HepG2 (cell line): ENCODE measurements around the gene LSR. TPM values are rescaled to one million over a fixed set of nuclear protein-coding genes. Genes with fewer than 3 reads are reported as not detected.
A peak's percentile ranks its signal among the peaks of the same experiment; 100 is the strongest.

Source experiments
- HNRNPUL1 ChIP-seq: fragments of 200-400 bp; formaldehyde crosslinking; IDR thresholded peaks from 2 replicates; pipeline ENCODE4 v1.6.1; 2017; ENCODE audit warnings: low read depth, mild to moderate bottlenecking, low read length, moderate library complexity
- PITX1 ChIP-seq: sonication (generic); formaldehyde crosslinking; IDR thresholded peaks from 2 replicates; pipeline ENCODE4 v1.5.1; 2020; ENCODE audit warnings: mild to moderate bottlenecking, missing genetic modification reagents
- POLR2A ChIP-seq, 2 experiments: IDR thresholded peaks; 2 replicates each; pipeline ENCODE4 v1.6.1; 2011; ENCODE audit warnings: low read depth in 2 of 2, low read length in 2 of 2, mild to moderate bottlenecking in 1 of 2, moderate library complexity in 1 of 2; ENCODE audit not compliant: insufficient read depth in 1 of 2
- ZNF607 ChIP-seq: sonication (generic); formaldehyde crosslinking; IDR thresholded peaks from 2 replicates; pipeline ENCODE4 v1.5.1; 2020; ENCODE audit warnings: missing genetic modification reagents, mild to moderate bottlenecking, borderline replicate concordance
- polyA plus RNA-seq, 8 experiments: library from polyadenylated mRNA; depleted of rRNA in 3 of 8; stranded (reverse) in 7 of 8; unstranded in 1 of 8; fragments of >200 nt; fragmentation: Illumina TruSeq in 4 of 8; extraction: Trizol in 4 of 8; gene quantifications; 2 replicates each; pipeline versions ENCODE4 v1.2.1 to v1.2.3, GENCODE V29; 2011 to 2016; ENCODE audit warnings: low read depth in 4 of 8, missing spikeins in 1 of 8, mixed read lengths in 1 of 8; ENCODE audit not compliant: insufficient read depth in 1 of 8
- total RNA-seq, 5 experiments: library from RNA; depleted of rRNA; stranded (reverse); fragments of >200 nt; fragmentation: Illumina TruSeq; extraction: Trizol; gene quantifications; 2 replicates each; pipeline ENCODE4 v1.2.3, GENCODE V29; 2016; ENCODE audit warnings: low read depth in 1 of 5
- TF ChIP-seq, protein P1 (sequence below): sonication (generic); formaldehyde crosslinking; IDR thresholded peaks from 2 replicates; pipeline ENCODE4 v1.5.1; 2020; ENCODE audit warnings: missing genetic modification reagents, mild to moderate bottlenecking, borderline replicate concordance
- TF ChIP-seq, protein P2 (sequence below): sonication (generic); formaldehyde crosslinking; IDR thresholded peaks from 2 replicates; pipeline ENCODE4 v1.4.0; 2020; ENCODE audit warnings: missing genetic modification reagents, borderline replicate concordance
- TF ChIP-seq, protein P3 (sequence below): sonication (generic); formaldehyde crosslinking; IDR thresholded peaks from 2 replicates; pipeline ENCODE4 v1.4.0; 2020; ENCODE audit warnings: missing genetic modification reagents
- TF ChIP-seq, protein P4 (sequence below): sonication (generic); formaldehyde crosslinking; IDR thresholded peaks from 2 replicates; pipeline ENCODE4 v1.5.1; 2020; ENCODE audit warnings: missing genetic modification reagents, mild to moderate bottlenecking, borderline replicate concordance
- TF ChIP-seq, protein P5 (sequence below): sonication (generic); formaldehyde crosslinking; IDR thresholded peaks from 2 replicates; pipeline ENCODE4 v1.4.0; 2020; ENCODE audit warnings: missing genetic modification reagents
- TF ChIP-seq, protein P6 (sequence below): IDR thresholded peaks from 2 replicates; pipeline ENCODE4 v1.6.1; 2016
- TF ChIP-seq, protein P7 (sequence below): sonication (generic); formaldehyde crosslinking; IDR thresholded peaks from 2 replicates; pipeline ENCODE4 v1.5.0; 2020; ENCODE audit warnings: missing genetic modification reagents

LSR gene
- total and polyA plus RNA-seq, 2 of the 13 experiments (the other 11 are each of a cell fraction or from before 2014, with no cell fraction given): 29.2 to 79.2 TPM

DNA sequence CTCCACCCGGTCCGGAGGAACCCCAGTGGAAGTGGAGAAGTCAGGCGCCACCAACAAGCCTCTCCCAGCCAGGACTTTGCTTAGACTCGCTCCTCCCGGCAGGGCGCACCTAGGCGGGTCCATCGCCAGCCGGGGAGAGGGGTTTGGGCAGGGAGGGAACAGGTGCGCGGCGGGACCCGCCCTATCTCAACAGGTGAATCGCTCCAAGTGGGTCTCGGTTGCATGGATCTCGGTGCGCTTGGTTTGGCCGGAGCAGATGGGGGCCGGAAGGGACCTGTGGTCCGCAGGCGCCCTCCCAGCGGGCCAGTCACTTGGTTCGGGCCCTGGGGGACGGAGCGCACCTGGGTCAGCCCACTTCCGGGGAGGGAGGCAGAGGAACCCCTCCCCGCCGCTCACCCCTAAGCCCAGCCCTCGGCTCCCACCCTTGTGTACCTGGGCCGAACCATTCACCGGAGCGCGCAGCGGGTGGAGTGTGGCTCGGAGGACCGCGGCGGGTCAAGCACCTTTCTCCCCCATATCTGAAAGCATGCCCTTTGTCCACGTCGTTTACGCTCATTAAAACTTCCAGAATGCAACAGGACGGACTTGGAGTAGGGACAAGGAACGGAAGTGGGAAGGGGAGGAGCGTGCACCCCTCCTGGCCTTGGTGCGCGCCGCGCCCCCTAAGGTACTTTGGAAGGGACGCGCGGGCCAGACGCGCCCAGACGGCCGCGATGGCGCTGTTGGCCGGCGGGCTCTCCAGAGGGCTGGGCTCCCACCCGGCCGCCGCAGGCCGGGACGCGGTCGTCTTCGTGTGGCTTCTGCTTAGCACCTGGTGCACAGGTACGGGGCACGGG is at the start of gene LSR (continued):
- TF ChIP-seq, protein P1, sequence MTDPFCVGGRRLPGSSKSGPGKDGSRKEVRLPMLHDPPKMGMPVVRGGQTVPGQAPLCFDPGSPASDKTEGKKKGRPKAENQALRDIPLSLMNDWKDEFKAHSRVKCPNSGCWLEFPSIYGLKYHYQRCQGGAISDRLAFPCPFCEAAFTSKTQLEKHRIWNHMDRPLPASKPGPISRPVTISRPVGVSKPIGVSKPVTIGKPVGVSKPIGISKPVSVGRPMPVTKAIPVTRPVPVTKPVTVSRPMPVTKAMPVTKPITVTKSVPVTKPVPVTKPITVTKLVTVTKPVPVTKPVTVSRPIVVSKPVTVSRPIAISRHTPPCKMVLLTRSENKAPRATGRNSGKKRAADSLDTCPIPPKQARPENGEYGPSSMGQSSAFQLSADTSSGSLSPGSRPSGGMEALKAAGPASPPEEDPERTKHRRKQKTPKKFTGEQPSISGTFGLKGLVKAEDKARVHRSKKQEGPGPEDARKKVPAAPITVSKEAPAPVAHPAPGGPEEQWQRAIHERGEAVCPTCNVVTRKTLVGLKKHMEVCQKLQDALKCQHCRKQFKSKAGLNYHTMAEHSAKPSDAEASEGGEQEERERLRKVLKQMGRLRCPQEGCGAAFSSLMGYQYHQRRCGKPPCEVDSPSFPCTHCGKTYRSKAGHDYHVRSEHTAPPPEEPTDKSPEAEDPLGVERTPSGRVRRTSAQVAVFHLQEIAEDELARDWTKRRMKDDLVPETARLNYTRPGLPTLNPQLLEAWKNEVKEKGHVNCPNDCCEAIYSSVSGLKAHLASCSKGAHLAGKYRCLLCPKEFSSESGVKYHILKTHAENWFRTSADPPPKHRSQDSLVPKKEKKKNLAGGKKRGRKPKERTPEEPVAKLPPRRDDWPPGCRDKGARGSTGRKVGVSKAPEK: no peak
- TF ChIP-seq, protein P2, sequence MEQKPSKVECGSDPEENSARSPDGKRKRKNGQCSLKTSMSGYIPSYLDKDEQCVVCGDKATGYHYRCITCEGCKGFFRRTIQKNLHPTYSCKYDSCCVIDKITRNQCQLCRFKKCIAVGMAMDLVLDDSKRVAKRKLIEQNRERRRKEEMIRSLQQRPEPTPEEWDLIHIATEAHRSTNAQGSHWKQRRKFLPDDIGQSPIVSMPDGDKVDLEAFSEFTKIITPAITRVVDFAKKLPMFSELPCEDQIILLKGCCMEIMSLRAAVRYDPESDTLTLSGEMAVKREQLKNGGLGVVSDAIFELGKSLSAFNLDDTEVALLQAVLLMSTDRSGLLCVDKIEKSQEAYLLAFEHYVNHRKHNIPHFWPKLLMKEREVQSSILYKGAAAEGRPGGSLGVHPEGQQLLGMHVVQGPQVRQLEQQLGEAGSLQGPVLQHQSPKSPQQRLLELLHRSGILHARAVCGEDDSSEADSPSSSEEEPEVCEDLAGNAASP (CRISPR knock-in tag): peak; percentile 41; the same call in 1 of the 2 replicates
- TF ChIP-seq POLR2A (IDR thresholded peaks at IDR 0.05; ENCODE audit: insufficient read depth in 1 of 2, low read depth in 2 of 2, low read length in 2 of 2) (peak; percentile 98), HNRNPUL1 (no peak), ZNF607 (CRISPR knock-in tag) (peak; percentile 68; the same call in 1 of the 2 replicates), PITX1 (CRISPR knock-in tag) (0 out of 2 replicates have a peak, but pooled peaks have one; percentile 42)
- TF ChIP-seq, protein P3, sequence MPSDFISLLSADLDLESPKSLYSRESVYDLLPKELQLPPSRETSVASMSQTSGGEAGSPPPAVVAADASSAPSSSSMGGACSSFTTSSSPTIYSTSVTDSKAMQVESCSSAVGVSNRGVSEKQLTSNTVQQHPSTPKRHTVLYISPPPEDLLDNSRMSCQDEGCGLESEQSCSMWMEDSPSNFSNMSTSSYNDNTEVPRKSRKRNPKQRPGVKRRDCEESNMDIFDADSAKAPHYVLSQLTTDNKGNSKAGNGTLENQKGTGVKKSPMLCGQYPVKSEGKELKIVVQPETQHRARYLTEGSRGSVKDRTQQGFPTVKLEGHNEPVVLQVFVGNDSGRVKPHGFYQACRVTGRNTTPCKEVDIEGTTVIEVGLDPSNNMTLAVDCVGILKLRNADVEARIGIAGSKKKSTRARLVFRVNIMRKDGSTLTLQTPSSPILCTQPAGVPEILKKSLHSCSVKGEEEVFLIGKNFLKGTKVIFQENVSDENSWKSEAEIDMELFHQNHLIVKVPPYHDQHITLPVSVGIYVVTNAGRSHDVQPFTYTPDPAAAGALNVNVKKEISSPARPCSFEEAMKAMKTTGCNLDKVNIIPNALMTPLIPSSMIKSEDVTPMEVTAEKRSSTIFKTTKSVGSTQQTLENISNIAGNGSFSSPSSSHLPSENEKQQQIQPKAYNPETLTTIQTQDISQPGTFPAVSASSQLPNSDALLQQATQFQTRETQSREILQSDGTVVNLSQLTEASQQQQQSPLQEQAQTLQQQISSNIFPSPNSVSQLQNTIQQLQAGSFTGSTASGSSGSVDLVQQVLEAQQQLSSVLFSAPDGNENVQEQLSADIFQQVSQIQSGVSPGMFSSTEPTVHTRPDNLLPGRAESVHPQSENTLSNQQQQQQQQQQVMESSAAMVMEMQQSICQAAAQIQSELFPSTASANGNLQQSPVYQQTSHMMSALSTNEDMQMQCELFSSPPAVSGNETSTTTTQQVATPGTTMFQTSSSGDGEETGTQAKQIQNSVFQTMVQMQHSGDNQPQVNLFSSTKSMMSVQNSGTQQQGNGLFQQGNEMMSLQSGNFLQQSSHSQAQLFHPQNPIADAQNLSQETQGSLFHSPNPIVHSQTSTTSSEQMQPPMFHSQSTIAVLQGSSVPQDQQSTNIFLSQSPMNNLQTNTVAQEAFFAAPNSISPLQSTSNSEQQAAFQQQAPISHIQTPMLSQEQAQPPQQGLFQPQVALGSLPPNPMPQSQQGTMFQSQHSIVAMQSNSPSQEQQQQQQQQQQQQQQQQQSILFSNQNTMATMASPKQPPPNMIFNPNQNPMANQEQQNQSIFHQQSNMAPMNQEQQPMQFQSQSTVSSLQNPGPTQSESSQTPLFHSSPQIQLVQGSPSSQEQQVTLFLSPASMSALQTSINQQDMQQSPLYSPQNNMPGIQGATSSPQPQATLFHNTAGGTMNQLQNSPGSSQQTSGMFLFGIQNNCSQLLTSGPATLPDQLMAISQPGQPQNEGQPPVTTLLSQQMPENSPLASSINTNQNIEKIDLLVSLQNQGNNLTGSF: peak; percentile 74; the same call in 1 of the 2 replicates
- TF ChIP-seq, protein P4, sequence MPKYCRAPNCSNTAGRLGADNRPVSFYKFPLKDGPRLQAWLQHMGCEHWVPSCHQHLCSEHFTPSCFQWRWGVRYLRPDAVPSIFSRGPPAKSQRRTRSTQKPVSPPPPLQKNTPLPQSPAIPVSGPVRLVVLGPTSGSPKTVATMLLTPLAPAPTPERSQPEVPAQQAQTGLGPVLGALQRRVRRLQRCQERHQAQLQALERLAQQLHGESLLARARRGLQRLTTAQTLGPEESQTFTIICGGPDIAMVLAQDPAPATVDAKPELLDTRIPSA (CRISPR knock-in tag): no peak
- TF ChIP-seq, protein P5, sequence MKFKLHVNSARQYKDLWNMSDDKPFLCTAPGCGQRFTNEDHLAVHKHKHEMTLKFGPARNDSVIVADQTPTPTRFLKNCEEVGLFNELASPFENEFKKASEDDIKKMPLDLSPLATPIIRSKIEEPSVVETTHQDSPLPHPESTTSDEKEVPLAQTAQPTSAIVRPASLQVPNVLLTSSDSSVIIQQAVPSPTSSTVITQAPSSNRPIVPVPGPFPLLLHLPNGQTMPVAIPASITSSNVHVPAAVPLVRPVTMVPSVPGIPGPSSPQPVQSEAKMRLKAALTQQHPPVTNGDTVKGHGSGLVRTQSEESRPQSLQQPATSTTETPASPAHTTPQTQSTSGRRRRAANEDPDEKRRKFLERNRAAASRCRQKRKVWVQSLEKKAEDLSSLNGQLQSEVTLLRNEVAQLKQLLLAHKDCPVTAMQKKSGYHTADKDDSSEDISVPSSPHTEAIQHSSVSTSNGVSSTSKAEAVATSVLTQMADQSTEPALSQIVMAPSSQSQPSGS (CRISPR knock-in tag): peak; percentile 61; the same call in 1 of the 2 replicates
- TF ChIP-seq, protein P6, sequence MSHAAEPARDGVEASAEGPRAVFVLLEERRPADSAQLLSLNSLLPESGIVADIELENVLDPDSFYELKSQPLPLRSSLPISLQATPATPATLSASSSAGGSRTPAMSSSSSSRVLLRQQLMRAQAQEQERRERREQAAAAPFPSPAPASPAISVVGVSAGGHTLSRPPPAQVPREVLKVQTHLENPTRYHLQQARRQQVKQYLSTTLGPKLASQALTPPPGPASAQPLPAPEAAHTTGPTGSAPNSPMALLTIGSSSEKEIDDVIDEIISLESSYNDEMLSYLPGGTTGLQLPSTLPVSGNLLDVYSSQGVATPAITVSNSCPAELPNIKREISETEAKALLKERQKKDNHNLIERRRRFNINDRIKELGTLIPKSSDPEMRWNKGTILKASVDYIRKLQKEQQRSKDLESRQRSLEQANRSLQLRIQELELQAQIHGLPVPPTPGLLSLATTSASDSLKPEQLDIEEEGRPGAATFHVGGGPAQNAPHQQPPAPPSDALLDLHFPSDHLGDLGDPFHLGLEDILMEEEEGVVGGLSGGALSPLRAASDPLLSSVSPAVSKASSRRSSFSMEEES (CRISPR knock-in tag): peak; percentile 78
- TF ChIP-seq, protein P7, sequence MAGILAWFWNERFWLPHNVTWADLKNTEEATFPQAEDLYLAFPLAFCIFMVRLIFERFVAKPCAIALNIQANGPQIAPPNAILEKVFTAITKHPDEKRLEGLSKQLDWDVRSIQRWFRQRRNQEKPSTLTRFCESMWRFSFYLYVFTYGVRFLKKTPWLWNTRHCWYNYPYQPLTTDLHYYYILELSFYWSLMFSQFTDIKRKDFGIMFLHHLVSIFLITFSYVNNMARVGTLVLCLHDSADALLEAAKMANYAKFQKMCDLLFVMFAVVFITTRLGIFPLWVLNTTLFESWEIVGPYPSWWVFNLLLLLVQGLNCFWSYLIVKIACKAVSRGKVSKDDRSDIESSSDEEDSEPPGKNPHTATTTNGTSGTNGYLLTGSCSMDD: no peak
